Gastroesophageal sphincter (tissue), 3 donors: ENCODE measurements around the gene HSCB.

Experiments
- CTCF ChIP-seq, 4 experiments: fragments of 200-600 bp in 2 of 4; fragments of 450-650 bp in 2 of 4; sonication (generic) in 1 of 4; IDR thresholded peaks; one replicate each; pipeline ENCODE4 v1.5.1; 2017 to 2019; ENCODE audit warnings: antibody characterized with exemption in 4 of 4, mild to moderate bottlenecking in 2 of 4, moderate library complexity in 2 of 4
- POLR2A ChIP-seq, 2 donors: fragments of 450-650 bp; IDR thresholded peaks; one replicate each; pipeline ENCODE4 v1.6.1; 2017; ENCODE audit warnings: antibody characterized with exemption in 2 of 2, mild to moderate bottlenecking in 2 of 2, moderate library complexity in 1 of 2
- POLR2AphosphoS5 ChIP-seq: sonication (generic); formaldehyde crosslinking; IDR thresholded peaks from one replicate; pipeline ENCODE4 v1.6.1; 2017; ENCODE audit warnings: antibody characterized with exemption

- TF ChIP-seq CTCF (IDR thresholded peaks at IDR 0.05) (no peak), POLR2A (IDR thresholded peaks at IDR 0.05) (no peak), POLR2AphosphoS5 (no peak)
These were observed 547 bp upstream of the HSCB start for GRCh38 chr22:28741200-28741784.
